ENCODE measurements around the gene DHODH.

GRCh38 chr16:72049110-72049509 is 40.6 kb downstream of the DHODH start:
- TF ChIP-seq CTCF (IDR thresholded peaks at IDR 0.05 in 4 of 5, conservative IDR thresholded peaks at IDR 0.05 in 1 of 5): no peak
- no peak for TF ChIP-seq POLR2A (IDR thresholded peaks at IDR 0.05)
